GM12875 (cell line): ENCODE results near the gene RNF114.
"Not testable (repeated sequence)": the region's sequence is repeated elsewhere in the genome, so short reads cannot be mapped to it uniquely, and the experiment has no call there.

ENCODE experiments used
- H3K4me3 ChIP-seq: one replicate; pipeline ENCODE4 v1.5.1; 2011; ENCODE audit warnings: low read depth, low read length, control low read depth
- CTCF ChIP-seq: IDR thresholded peaks from 2 replicates; pipeline ENCODE4 v1.5.1; 2011; ENCODE audit warnings: low read depth, mild to moderate bottlenecking, control low read depth, inconsistent platforms, low read length, moderate library complexity, borderline replicate concordance; ENCODE audit not compliant: insufficient read depth

RNF114 gene

GRCh38 chr20:49957089-49957938 is 21.1 kb downstream of the RNF114 start:
- 0 out of 2 replicates have a peak, but pooled peaks have one; percentile 9 for TF ChIP-seq CTCF
- H3K4me3 ChIP-seq = not testable (repeated sequence)

DNA sequence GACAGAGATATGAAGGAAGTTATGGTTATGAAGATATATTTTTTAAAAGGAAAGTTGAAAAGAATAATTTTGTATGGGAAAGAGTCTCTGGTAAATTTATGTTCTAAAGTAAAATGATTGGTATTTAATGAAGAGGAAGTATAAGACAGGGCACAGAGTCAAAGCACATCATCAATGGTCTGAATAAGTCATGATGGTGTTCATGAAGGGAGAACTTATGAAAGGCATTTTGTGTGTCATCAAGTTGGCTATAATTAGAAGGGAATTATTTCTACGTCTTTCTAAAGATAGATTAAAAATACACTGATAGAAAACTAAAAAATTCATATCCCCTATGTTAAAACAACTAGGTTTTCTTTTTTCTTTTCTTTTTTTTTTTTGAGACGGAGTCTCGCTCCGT is 25.2 kb downstream of the RNF114 start:
- TF ChIP-seq CTCF = no peak
- H3K4me3 ChIP-seq = no peak overlapping the region

DNA sequence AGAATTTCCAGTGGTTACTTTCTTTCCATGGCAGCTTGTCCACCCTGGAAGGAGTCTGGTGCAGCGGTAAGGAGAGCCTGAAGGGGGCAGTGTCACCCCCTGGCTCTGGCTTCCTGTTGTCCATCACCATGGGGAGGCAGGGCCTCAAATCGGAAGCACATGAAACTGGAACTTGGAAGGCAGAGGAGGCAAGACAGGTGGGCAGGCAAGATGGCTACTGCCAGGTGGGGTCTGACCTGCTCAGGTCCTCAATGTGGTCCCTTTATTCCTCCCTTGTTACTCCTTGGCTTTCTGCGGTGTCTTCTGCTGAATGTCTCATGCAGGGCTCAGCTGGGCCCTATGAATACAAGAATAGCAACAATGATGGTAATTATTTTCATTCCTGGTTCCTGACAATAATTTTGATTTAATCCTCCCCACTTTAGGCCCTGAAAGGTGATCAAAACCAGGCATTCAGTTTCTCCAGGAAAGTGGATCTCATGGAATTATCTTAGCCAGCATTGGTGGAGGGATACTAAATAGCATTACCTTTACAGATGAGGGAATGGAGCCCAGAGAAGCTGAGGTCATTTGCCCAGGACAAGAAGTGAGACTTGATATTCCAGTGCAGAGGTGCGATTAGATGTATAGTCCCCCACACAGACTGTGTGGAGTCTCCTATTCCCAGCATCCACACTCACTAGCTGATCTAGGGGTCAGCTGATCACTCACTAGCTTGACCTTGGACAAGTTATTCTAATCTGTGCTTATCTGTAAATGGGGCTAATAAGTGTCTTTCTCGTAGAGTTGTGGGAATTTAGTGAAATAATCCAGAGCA is 29.0 kb downstream of the RNF114 start:
- TF ChIP-seq CTCF = peak; percentile 73; the same call in 1 of the 2 replicates
- no peak overlapping the region for H3K4me3 ChIP-seq

DNA sequence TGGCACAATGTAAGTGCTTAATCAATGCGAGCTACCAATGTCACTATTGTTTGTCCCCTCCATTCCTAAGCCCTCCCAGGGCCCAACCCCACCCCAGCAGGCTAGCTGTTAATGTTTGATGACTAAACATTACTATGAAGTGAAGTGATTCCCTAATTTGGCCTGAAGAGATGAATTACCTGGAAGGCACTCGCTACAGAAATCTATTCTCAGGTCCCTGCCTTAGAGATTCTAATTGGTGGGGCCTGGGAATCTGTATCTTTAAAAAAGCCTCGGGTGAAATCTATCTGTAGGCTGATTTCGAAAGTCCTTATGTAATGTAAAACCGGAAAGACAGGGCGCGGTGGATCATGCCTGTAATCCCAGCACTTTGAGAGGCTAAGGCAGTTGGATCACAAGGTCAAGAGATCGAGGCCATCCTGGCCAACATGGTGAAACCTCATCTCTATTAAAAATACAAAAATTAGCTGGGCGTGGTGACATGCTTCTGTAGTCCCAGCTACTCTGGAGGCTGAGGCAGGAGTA is 29.6 kb downstream of the RNF114 start:
- no peak overlapping the region for H3K4me3 ChIP-seq
- no peak for TF ChIP-seq CTCF

DNA sequence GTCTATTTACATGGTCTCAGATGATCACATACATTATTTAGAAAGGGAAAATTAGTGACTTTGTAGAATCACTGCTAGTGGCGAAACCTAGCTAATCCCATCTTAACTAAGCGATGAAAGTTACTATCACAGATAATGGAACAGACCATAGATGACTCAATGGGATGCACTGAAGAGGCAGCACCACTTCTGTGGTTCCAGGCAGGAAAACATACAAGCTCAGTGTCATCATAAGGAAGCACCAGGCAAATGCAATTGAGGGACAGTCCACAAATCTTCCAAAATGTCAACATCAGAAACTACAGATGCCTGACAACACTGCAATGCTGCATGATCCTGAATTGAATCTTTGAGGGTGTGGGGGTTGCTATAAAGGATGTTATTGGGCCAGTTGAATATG is 30.7 kb downstream of the RNF114 start:
- no peak for TF ChIP-seq CTCF
- H3K4me3 ChIP-seq = no peak overlapping the region

- no peak overlapping the region for H3K4me3 ChIP-seq
- TF ChIP-seq CTCF = no peak
Measured at GRCh38 chr20:49969234-49969633, 33.0 kb downstream of the RNF114 start.

DNA sequence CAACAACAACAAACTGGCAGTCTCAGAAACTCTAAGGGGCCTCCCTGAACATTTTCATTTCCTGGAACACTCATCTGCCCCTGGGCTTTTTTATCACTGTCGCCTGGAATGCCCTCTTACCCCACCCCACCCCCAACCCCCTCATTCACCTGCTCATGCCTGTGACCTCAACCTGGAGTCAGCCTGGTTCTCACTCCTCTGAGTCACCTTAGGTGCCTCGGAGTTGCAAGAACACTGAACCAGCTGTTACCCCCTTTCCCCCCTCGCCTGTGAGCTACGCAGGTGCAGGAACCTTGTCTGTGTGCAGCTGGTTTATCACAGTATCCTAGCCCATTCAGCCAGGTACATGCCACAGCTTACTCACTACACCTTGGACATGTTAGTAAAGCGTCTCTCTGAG is 33.7 kb downstream of the RNF114 start:
- no peak for TF ChIP-seq CTCF

More for the DNA sequence above, 33.7 kb downstream of the RNF114 start:
- no peak overlapping the region for H3K4me3 ChIP-seq
